ENCODE measurements around the gene KRT16. TPM values are rescaled to one million over a fixed set of nuclear protein-coding genes. Genes with fewer than 3 reads are reported as not detected.

Gene KRT16
- total RNA-seq, 1 donor from 2014 or later = 31.9 TPM

- no peaks in the 10 kb centered on the region for H3K27me3 ChIP-seq
- DNase-seq (ENCODE audit: low spot score in 2 of 2) = no peak
- H3K9me3 ChIP-seq = no peaks in the 10 kb centered on the region
- no peak overlapping the region for H3K27ac ChIP-seq
- intact Hi-C loops (cut with DNase I) = no loop called here
- no peak overlapping the region for H3K4me3 ChIP-seq
- no peak for TF ChIP-seq CTCF (IDR thresholded peaks at IDR 0.05)
- H3K4me1 ChIP-seq = peaks cover 3 to 5% of the 10 kb centered on the region in 2 donors
- H3K36me3 ChIP-seq = no peaks in the 10 kb centered on the region
Observed at GRCh38 chr17:41639492-41640473, 27.2 kb upstream of the KRT16 start.

GRCh38 chr17:41638941-41639340 lies 26.4 kb upstream of the KRT16 start:
- intact Hi-C loops (cut with DNase I) = no loop called here
- H3K4me1 ChIP-seq = peaks cover 3 to 5% of the 10 kb centered on the region in 2 donors
- no peak overlapping the region for H3K4me3 ChIP-seq
- no peak overlapping the region for H3K27ac ChIP-seq
- TF ChIP-seq CTCF (IDR thresholded peaks at IDR 0.05) = no peak
- no peaks in the 10 kb centered on the region for H3K36me3 ChIP-seq
- no peak for DNase-seq (ENCODE audit: low spot score in 2 of 2)
- H3K27me3 ChIP-seq = no peaks in the 10 kb centered on the region
- no peaks in the 10 kb centered on the region for H3K9me3 ChIP-seq

GRCh38 chr17:41638194-41638593 lies 25.6 kb upstream of the KRT16 start:
- DNase-seq (ENCODE audit: low spot score in 2 of 2) = no peak
- no peaks in the 10 kb centered on the region for H3K36me3 ChIP-seq
- TF ChIP-seq CTCF (IDR thresholded peaks at IDR 0.05) = no peak
- no peak overlapping the region for H3K27ac ChIP-seq
- no peaks in the 10 kb centered on the region for H3K9me3 ChIP-seq
- no peaks in the 10 kb centered on the region for H3K27me3 ChIP-seq
- no peak overlapping the region for H3K4me3 ChIP-seq
- intact Hi-C loops (cut with DNase I) = no loop called here
- H3K4me1 ChIP-seq = peaks cover 3 to 5% of the 10 kb centered on the region in 2 donors

GRCh38 chr17:41636652-41637051 lies 24.1 kb upstream of the KRT16 start:
- H3K36me3 ChIP-seq = no peaks in the 10 kb centered on the region
- H3K4me1 ChIP-seq = peaks cover 3 to 5% of the 10 kb centered on the region in 2 donors
- no peak overlapping the region for H3K4me3 ChIP-seq
- no peak overlapping the region for H3K27ac ChIP-seq
- H3K27me3 ChIP-seq = no peaks in the 10 kb centered on the region
- intact Hi-C loops (cut with DNase I) = no loop called here
- H3K9me3 ChIP-seq = no peaks in the 10 kb centered on the region
- DNase-seq (ENCODE audit: low spot score in 2 of 2) = no peak
- no peak for TF ChIP-seq CTCF (IDR thresholded peaks at IDR 0.05)

- no peak for DNase-seq (ENCODE audit: low spot score in 2 of 2)
- no peak for TF ChIP-seq CTCF (IDR thresholded peaks at IDR 0.05)
- no peaks in the 10 kb centered on the region for H3K27me3 ChIP-seq
- intact Hi-C loops (cut with DNase I) = no loop called here
- peak overlapping the region in 1 of 2 donors; percentile 5 for H3K4me3 ChIP-seq
- H3K27ac ChIP-seq = no peak overlapping the region
- H3K4me1 ChIP-seq = peaks cover 3 to 5% of the 10 kb centered on the region in 2 donors
- H3K36me3 ChIP-seq = no peaks in the 10 kb centered on the region
- H3K9me3 ChIP-seq = no peaks in the 10 kb centered on the region
Observed at GRCh38 chr17:41635121-41636097, 22.8 kb upstream of the KRT16 start.
